ENCODE measurements around the gene COL23A1. TPM values are rescaled to one million over a fixed set of nuclear protein-coding genes. Genes with fewer than 3 reads are reported as not detected.

COL23A1 gene
- total RNA-seq, 2 donors from 2014 or later = 1.5 to 2.5 TPM

DNA sequence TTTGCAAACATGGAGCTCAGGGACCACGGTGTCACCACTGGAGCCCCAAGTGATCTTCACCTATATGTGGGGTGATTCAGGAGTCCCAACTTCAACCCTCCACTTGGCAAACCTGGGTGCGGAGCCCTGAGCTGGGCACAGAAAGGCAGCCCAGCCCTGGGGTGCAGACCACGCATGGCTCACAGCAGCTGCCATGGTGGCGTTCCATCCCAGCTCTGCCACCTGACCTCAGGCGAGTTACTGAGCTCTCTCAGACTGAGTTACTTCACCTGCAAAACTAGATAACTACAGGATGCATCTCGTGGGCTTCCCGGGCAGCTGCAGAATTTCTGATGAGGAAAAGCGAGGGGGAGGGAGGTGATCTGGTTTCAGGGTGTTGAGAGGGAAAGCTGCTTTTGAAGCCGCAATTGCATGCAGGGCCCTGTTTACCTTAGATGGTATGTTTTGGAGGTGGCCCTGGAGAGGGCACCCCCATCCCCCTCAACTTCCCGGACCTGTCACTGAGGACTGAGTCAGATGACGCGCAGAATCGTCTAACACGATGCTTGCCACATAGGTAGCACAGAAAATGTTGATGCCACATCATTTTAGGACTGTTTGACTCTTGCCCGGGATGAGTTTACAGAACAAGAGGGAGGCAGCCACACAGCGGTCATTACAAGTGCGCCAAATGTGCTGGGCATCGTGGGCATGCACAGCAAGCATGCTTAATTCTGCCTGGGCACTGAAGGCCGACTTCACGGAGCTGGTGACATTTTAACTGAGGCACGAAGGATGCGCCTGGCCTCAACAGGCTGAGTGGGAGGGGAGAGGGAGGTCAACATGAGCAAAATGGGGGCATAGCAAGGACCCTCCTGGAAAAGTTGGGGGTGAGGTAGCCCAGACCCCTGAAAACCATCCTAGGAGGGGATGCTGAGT lies 154.6 kb downstream of the COL23A1 start:
- no peaks in the 10 kb centered on the region for H3K27me3 ChIP-seq (replicated peaks; ENCODE audit: insufficient read depth)
- no peak overlapping the region for H3K4me3 ChIP-seq
- ATAC-seq (ENCODE audit: insufficient number of reproducible peaks, low FRiP score, low read depth) (no peak), DNase-seq (ENCODE audit: low spot score) (no peak)
- peaks cover 0 to 7% of the 10 kb centered on the region in 2 donors for H3K4me1 ChIP-seq (ENCODE audit: control insufficient read depth in 1 of 2, low read depth in 2 of 2)
- no peaks in the 10 kb centered on the region for H3K9me3 ChIP-seq
- no peak overlapping the region for H3K27ac ChIP-seq
- TF ChIP-seq, protein P1, sequence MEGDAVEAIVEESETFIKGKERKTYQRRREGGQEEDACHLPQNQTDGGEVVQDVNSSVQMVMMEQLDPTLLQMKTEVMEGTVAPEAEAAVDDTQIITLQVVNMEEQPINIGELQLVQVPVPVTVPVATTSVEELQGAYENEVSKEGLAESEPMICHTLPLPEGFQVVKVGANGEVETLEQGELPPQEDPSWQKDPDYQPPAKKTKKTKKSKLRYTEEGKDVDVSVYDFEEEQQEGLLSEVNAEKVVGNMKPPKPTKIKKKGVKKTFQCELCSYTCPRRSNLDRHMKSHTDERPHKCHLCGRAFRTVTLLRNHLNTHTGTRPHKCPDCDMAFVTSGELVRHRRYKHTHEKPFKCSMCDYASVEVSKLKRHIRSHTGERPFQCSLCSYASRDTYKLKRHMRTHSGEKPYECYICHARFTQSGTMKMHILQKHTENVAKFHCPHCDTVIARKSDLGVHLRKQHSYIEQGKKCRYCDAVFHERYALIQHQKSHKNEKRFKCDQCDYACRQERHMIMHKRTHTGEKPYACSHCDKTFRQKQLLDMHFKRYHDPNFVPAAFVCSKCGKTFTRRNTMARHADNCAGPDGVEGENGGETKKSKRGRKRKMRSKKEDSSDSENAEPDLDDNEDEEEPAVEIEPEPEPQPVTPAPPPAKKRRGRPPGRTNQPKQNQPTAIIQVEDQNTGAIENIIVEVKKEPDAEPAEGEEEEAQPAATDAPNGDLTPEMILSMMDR (IDR thresholded peaks at IDR 0.05) = no peak
- H3K36me3 ChIP-seq = no peaks in the 10 kb centered on the region

DNA sequence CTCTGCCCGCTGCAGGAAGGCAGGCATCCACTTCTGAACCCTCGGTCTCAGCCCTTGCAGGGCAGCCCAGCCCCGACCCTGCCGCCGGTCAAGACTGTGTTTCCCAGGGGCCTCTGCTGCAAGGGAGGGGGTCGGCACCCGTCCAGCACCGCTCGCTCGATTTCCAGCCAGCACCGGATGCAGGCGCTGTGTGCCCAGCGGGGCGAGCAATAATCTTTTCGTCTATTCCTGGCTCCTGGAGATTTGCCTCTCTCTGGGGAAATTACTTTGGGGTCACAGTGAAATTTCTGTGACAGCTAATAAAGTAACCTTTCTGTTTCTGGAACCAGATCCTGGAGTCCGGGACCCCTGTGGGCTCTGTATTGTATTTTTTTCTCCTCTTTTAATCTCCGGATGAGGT lies 155.3 kb downstream of the COL23A1 start:
- Histone ChIP-seq H3K27ac (no peak overlapping the region), H3K27me3 (replicated peaks; ENCODE audit: insufficient read depth) (no peaks in the 10 kb centered on the region), H3K36me3 (no peaks in the 10 kb centered on the region), H3K4me3 (peak overlapping the region; percentile 18), H3K9me3 (no peaks in the 10 kb centered on the region), H3K4me1 (ENCODE audit: control insufficient read depth in 1 of 2, low read depth in 2 of 2) (peaks cover 0 to 7% of the 10 kb centered on the region in 2 donors)
- DNase-seq (ENCODE audit: low spot score) (no peak), ATAC-seq (ENCODE audit: insufficient number of reproducible peaks, low FRiP score, low read depth) (no peak)
- TF ChIP-seq, protein P1 (IDR thresholded peaks at IDR 0.05) = no peak

DNA sequence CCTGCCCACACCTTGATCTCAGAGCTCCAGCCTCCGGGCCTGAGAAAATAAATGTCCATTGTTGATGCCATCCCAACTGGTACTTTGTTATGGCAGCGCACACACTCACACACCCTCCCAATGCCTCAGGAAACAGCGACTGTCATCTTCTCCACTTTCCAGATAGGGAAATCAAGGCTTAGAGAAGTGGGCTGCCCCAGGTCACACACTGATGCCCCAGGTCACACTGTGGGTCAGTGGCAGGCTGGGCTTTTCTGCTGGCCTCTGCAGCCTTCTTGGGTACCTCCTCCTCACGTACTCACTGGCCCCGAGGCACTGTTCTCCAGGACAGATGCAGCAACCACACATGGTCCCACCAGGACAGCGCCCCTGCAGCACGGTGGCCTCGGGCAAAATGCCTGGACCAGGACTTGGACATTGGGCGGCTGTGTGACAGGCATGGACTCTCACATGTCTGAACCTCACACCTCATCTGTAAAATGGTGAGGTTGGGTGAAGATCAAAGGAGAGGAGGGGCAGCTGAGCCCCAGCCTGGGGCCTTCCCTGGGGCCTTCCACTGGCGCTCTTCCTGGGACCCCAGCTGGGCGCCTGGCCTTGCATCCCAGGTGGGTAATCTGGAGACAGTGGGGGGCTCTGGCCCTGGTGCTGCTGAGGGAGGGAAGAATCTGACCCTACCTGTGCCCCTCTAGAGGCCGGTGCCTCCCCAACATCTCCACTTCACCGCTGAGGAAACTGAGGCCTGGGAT lies 156.0 kb downstream of the COL23A1 start:
- Histone ChIP-seq H3K4me3 (no peak overlapping the region), H3K27me3 (replicated peaks; ENCODE audit: insufficient read depth) (no peaks in the 10 kb centered on the region), H3K27ac (no peak overlapping the region), H3K36me3 (no peaks in the 10 kb centered on the region), H3K4me1 (ENCODE audit: control insufficient read depth in 1 of 2, low read depth in 2 of 2) (peaks cover 0 to 7% of the 10 kb centered on the region in 2 donors), H3K9me3 (no peaks in the 10 kb centered on the region)
- TF ChIP-seq, protein P1 (IDR thresholded peaks at IDR 0.05) = no peak
- DNase-seq (ENCODE audit: low spot score) (no peak), ATAC-seq (ENCODE audit: insufficient number of reproducible peaks, low FRiP score, low read depth) (no peak)

DNA sequence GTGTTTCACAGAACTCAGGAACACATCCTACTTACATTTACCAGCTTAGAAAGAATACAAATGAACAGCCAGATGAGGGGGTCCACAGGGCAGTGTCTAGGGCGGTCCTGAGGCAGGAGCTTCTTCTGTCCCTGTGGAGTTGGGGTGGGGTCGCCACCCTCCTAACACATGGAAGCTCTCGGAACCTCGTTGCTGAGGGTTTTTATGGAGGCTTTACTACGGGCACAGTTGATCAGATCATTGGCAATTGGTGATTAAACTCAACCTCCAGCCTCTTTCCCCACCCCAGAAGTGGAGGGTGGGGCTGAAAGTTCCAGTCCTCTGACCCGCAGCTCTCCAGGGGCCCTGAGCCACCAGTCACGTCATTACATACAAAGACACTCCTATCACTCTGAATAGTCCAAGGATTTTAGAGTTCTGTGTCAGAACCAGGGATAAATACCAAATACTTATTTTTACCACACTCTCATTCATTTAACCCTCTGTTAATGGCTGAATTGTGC lies 156.9 kb downstream of the COL23A1 start:
- TF ChIP-seq, protein P1 (IDR thresholded peaks at IDR 0.05) = no peak
- Histone ChIP-seq H3K4me1 (ENCODE audit: control insufficient read depth in 1 of 2, low read depth in 2 of 2) (peaks cover 0 to 7% of the 10 kb centered on the region in 2 donors), H3K9me3 (no peaks in the 10 kb centered on the region), H3K36me3 (no peaks in the 10 kb centered on the region), H3K27me3 (replicated peaks; ENCODE audit: insufficient read depth) (no peaks in the 10 kb centered on the region), H3K27ac (no peak overlapping the region), H3K4me3 (no peak overlapping the region)
- ATAC-seq (ENCODE audit: insufficient number of reproducible peaks, low FRiP score, low read depth) (no peak), DNase-seq (ENCODE audit: low spot score) (no peak)

All from thoracic aorta (tissue), 2 donors.